Parathyroid adenoma (tissue), 2 donors: ENCODE data around the gene NFIC.

Experiments used
- H2AFZ ChIP-seq: fragments of 300-600 bp; sonication (generic); one replicate; pipeline ENCODE4 v1.7.0; 2017; ENCODE audit warnings: antibody characterized with exemption, mild to moderate bottlenecking
- H3K27ac ChIP-seq: fragments of 300-600 bp; sonication (generic); one replicate; pipeline ENCODE4 v1.7.0; 2017
- H3K27me3 ChIP-seq: fragments of 300-600 bp; sonication (generic); one replicate; pipeline ENCODE4 v1.7.0; 2017; ENCODE audit warnings: low read length; ENCODE audit not compliant: control insufficient read depth, insufficient read depth
- H3K36me3 ChIP-seq: fragments of 300-600 bp; sonication (generic); one replicate; pipeline ENCODE4 v1.7.0; 2017; ENCODE audit warnings: low read length; ENCODE audit not compliant: control insufficient read depth, insufficient read depth
- H3K4me1 ChIP-seq: fragments of 300-600 bp; sonication (generic); one replicate; pipeline ENCODE4 v1.7.0; 2017; ENCODE audit warnings: control low read depth
- H3K4me2 ChIP-seq: fragments of 300-600 bp; sonication (generic); one replicate; pipeline ENCODE4 v1.7.0; 2017; ENCODE audit warnings: low read length
- H3K4me3 ChIP-seq: fragments of 300-600 bp; sonication (generic); one replicate; pipeline ENCODE4 v1.7.0; 2017; ENCODE audit warnings: low read depth, low read length
- H3K79me2 ChIP-seq: fragments of 300-600 bp; sonication (generic); one replicate; pipeline ENCODE4 v1.7.0; 2017; ENCODE audit warnings: control low read depth
- H3K9ac ChIP-seq: fragments of 300-600 bp; sonication (generic); one replicate; pipeline ENCODE4 v1.7.0; 2017; ENCODE audit warnings: mild to moderate bottlenecking
- H3K9me3 ChIP-seq: fragments of 300-600 bp; sonication (generic); one replicate; pipeline ENCODE4 v1.7.0; 2017; ENCODE audit warnings: low read length; ENCODE audit not compliant: control insufficient read depth
- CTCF ChIP-seq: fragments of 300-600 bp; sonication (generic); IDR thresholded peaks from one replicate; pipeline ENCODE4 v1.7.0; 2017; ENCODE audit warnings: antibody characterized with exemption, mild to moderate bottlenecking
- donor health status: primary hyperparathyroidism.

The NFIC gene

GRCh38 chr19:3515891-3516422 is 149.6 kb downstream of the NFIC start:
- Histone ChIP-seq H3K27me3 (no peaks in the 10 kb centered on the region), H3K36me3 (no peaks in the 10 kb centered on the region), H3K27ac (no peak overlapping the region), H2AFZ (no peak overlapping the region), H3K79me2 (peaks cover 88% of the 10 kb centered on the region), H3K4me1 (peaks cover 20% of the 10 kb centered on the region), H3K4me3 (no peak overlapping the region), H3K9me3 (no peaks in the 10 kb centered on the region), H3K9ac (no peak overlapping the region), H3K4me2 (no peak overlapping the region)
- no peak for TF ChIP-seq CTCF

DNA sequence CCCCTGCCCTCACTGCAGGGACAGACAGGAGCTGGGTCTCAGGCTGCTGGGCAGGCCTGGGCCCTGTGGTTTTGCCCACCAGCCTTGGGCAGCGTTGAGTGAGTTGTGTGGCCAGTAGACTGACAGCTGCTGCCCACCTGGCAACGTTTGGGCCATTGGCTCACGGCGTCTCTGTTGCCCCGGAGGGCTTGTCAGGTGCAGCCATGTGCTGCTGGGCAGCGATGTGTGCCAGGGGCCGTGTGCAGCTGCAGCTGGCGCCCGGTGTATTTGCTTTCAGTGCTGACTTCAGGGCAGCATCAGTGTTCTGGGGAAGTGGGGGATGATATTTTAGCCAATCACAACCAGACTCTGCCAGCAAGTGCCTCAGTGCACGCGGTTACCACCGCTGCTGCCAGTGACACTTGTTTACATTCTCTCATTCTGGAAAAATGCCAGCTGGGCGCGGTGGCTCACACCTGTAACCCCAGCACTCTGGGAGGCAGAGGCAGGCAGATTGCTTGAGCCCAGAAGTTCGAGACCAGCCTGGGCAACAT is 150.4 kb downstream of the NFIC start:
- no peak overlapping the region for H3K4me2 ChIP-seq
- H2AFZ ChIP-seq, result no peak overlapping the region
- H3K4me1 ChIP-seq, result peaks cover 16% of the 10 kb centered on the region
- no peak overlapping the region for H3K4me3 ChIP-seq
- no peak for TF ChIP-seq CTCF
- H3K36me3 ChIP-seq, result no peaks in the 10 kb centered on the region
- H3K9me3 ChIP-seq, result no peaks in the 10 kb centered on the region
- no peak overlapping the region for H3K9ac ChIP-seq
- no peak overlapping the region for H3K27ac ChIP-seq
- peaks cover 83% of the 10 kb centered on the region for H3K79me2 ChIP-seq
- no peaks in the 10 kb centered on the region for H3K27me3 ChIP-seq

GRCh38 chr19:3517638-3518037 is 151.3 kb downstream of the NFIC start:
- Histone ChIP-seq H2AFZ (no peak overlapping the region), H3K27ac (no peak overlapping the region), H3K4me1 (peaks cover 7% of the 10 kb centered on the region), H3K4me2 (no peak overlapping the region), H3K79me2 (peaks cover 77% of the 10 kb centered on the region), H3K9me3 (no peaks in the 10 kb centered on the region), H3K36me3 (no peaks in the 10 kb centered on the region), H3K9ac (no peak overlapping the region), H3K4me3 (no peak overlapping the region), H3K27me3 (no peaks in the 10 kb centered on the region)
- TF ChIP-seq CTCF, result no peak

DNA sequence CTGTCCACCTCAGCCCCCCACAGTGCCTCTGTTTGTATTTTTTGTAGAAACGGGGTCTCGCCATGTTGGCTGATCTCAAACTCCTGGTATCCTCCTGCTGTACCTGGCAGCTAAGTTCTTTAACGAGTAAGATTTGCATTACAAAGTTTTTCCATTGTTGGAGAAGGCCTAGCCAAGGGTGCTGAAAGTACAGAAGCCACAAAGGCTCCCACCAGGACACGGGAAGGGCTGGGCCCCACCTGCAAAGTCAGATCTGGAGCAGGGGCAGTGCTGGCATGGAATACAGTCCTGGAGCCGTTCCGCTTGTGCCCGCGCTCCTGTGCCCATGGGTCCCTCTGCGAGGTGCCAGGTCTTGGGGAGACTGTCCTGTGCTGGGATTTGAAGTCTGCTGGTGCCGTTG is 151.9 kb downstream of the NFIC start:
- no peak overlapping the region for H3K4me2 ChIP-seq
- H3K9me3 ChIP-seq, result no peaks in the 10 kb centered on the region
- H3K36me3 ChIP-seq, result no peaks in the 10 kb centered on the region
- H3K79me2 ChIP-seq, result peaks cover 74% of the 10 kb centered on the region
- H2AFZ ChIP-seq, result no peak overlapping the region
- TF ChIP-seq CTCF, result no peak
- peaks cover 7% of the 10 kb centered on the region for H3K4me1 ChIP-seq
- H3K4me3 ChIP-seq, result no peak overlapping the region
- H3K9ac ChIP-seq, result no peak overlapping the region
- H3K27ac ChIP-seq, result no peak overlapping the region
- H3K27me3 ChIP-seq, result no peaks in the 10 kb centered on the region

GRCh38 chr19:3518659-3519058 is 152.3 kb downstream of the NFIC start:
- no peak for TF ChIP-seq CTCF
- Histone ChIP-seq H3K4me3 (no peak overlapping the region), H3K4me2 (no peak overlapping the region), H2AFZ (no peak overlapping the region), H3K27me3 (no peaks in the 10 kb centered on the region), H3K27ac (no peak overlapping the region), H3K9me3 (no peaks in the 10 kb centered on the region), H3K36me3 (no peaks in the 10 kb centered on the region), H3K79me2 (peaks cover 71% of the 10 kb centered on the region), H3K4me1 (peaks cover 7% of the 10 kb centered on the region), H3K9ac (no peak overlapping the region)
